Measurements from ENCODE around the gene MTCH1.

GRCh38 chr6:36970892-36971842 is 14.8 kb downstream of the MTCH1 start:
- TF ChIP-seq FOXM1 (IDR thresholded peaks at IDR 0.05; ENCODE audit: borderline replicate concordance) = no peak
- TF ChIP-seq ARNT (IDR thresholded peaks at IDR 0.05) = no peak
- no peak for TF ChIP-seq FOXK2 (IDR thresholded peaks at IDR 0.05)
- no peak for TF ChIP-seq NFRKB (IDR thresholded peaks at IDR 0.05)
- TF ChIP-seq ELF4 (IDR thresholded peaks at IDR 0.05) = no peak

Data from HEK293T (cell line).